ENCODE results near the gene HOXA11. TPM values are rescaled to one million over a fixed set of nuclear protein-coding genes. Genes with fewer than 3 reads are reported as not detected.

Gene HOXA11
- total and polyA plus RNA-seq, 2 of the 4 experiments (the other 2 are of a cell fraction): 0.05 TPM; not detected in 1

GRCh38 chr7:27133409-27134231, 51.4 kb downstream of the HOXA11 start:
- Histone ChIP-seq H4K8ac (ENCODE audit: low read depth in 2 of 2, low read length in 2 of 2) (peak overlapping the region; percentile 7 to 45; a peak in 3 of 4 replicates), H4K5ac (ENCODE audit: low read depth, low read length) (no peak overlapping the region), H3K9me3 (ENCODE audit: control insufficient read depth, insufficient read depth, low read length) (no peaks in the 10 kb centered on the region), H3K14ac (replicated peaks; ENCODE audit: low read depth, low read length) (peak overlapping the region; percentile 57; the same call in 1 of the 2 replicates), H3K4me1 (ENCODE audit: control insufficient read depth, insufficient read depth, low read length) (peaks cover 31% of the 10 kb centered on the region), H4K20me1 (ENCODE audit: insufficient read depth, low read length) (no peaks in the 10 kb centered on the region), H2AK9ac (replicated peaks; ENCODE audit: low read depth, low read length, poor library complexity) (no peak overlapping the region), H3K27me3 (ENCODE audit: control insufficient read depth, insufficient read depth, low read length) (no peaks in the 10 kb centered on the region), H4K91ac (ENCODE audit: insufficient read depth, low read depth, low read length) (peak overlapping the region; percentile 59), H3K79me1 (ENCODE audit: low read depth in 1 of 2, low read length in 2 of 2) (peaks cover 22 to 44% of the 10 kb centered on the region in 2 experiments), H2BK20ac (ENCODE audit: low read depth, low read length) (peak overlapping the region; percentile 37), H2BK120ac (ENCODE audit: low read depth, low read length) (peak overlapping the region; percentile 17), H3K4ac (ENCODE audit: low read depth, low read length) (peak overlapping the region; percentile 70), H3K56ac (ENCODE audit: extremely low read depth, insufficient read depth, low read length) (no peak overlapping the region), H3K4me3 (ENCODE audit: insufficient read depth, low read depth, low read length) (no peak overlapping the region), H3K27ac (ENCODE audit: insufficient read depth, low read length) (peak overlapping the region; percentile 49; the same call in 1 of the 2 replicates), H3K23ac (ENCODE audit: low read depth, low read length) (peak overlapping the region; percentile 85), H3K4me2 (ENCODE audit: low read depth, low read length) (peak overlapping the region; percentile 64), H2AK5ac (ENCODE audit: low read depth, low read length) (peak overlapping the region; percentile 52; the same call in 1 of the 2 replicates), H3K9ac (ENCODE audit: low read depth, low read length) (peak overlapping the region; percentile 61), H3K18ac (ENCODE audit: low read depth, low read length) (peak overlapping the region; percentile 49), H2BK15ac (ENCODE audit: low read depth, low read length) (0 out of 3 replicates have a peak overlapping the region, but pooled peaks have one; percentile 3), H3K9me1 (ENCODE audit: insufficient read depth, low read length) (peaks cover 10% of the 10 kb centered on the region), H2AFZ (replicated peaks; ENCODE audit: low read length, poor library complexity) (peak overlapping the region; percentile 9), H3K36me3 (ENCODE audit: control insufficient read depth, insufficient read depth, low read length) (peaks cover 2% of the 10 kb centered on the region; the same call in 1 of the 2 replicates), H2BK5ac (ENCODE audit: low read depth, low read length, poor library complexity, severe bottlenecking) (peak overlapping the region; percentile 28)
- ChIA-PET POLR2A (ENCODE audit: unreplicated experiment) (no interaction called here), CTCF (no interaction called here)
- intact Hi-C loops (cut with micrococcal nuclease): loop anchor here (5.0 kb wide), 1 partner anchor 101 kb away; no protein-coding TSS in a partner anchor
- WGBS, 2 experiments (ENCODE audit: extremely low coverage in 2 of 2, insufficient read length in 1 of 2): 8% methylated on average over 2 of the region's 18 CpGs; no CpG with 5 or more reads in 1 of the 2 experiments
- no TSS peak for BruUV-seq (replicated peaks)
- in situ Hi-C loops (cut with MboI; ENCODE audit: low sequenced_read_pairs): no loop called here
- dilution Hi-C loops (cut with HindIII; ENCODE audit: low sequenced_read_pairs, unreplicated experiment): no loop called here
- DNase-seq (no peak), ATAC-seq (ENCODE audit: low read depth) (no peak)
- TF ChIP-seq CHD1 (IDR thresholded peaks at IDR 0.05; ENCODE audit: low read depth, low read length) (no peak), NFE2L2 (IDR thresholded peaks at IDR 0.05; ENCODE audit: low read depth, low read length) (no peak), ELK1 (IDR thresholded peaks at IDR 0.05; ENCODE audit: borderline replicate concordance, low read depth, low read length) (no peak), RAD21 (IDR thresholded peaks at IDR 0.05; ENCODE audit: low read length) (no peak), MXI1 (IDR thresholded peaks at IDR 0.05; ENCODE audit: borderline replicate concordance, low read depth, low read length) (no peak), RFX5 (IDR thresholded peaks at IDR 0.05; ENCODE audit: low read depth, low read length) (no peak), MAZ (IDR thresholded peaks at IDR 0.05; ENCODE audit: borderline replicate concordance, low read depth, low read length) (no peak), FOS (IDR thresholded peaks at IDR 0.05; ENCODE audit: low read depth, low read length) (no peak), CTCF (conservative IDR thresholded peaks at IDR 0.05; ENCODE audit: low read depth, low read length) (no peak), CEBPB (IDR thresholded peaks at IDR 0.05; ENCODE audit: low read depth, low read length) (no peak), MAFK (IDR thresholded peaks at IDR 0.05; ENCODE audit: low read depth, low read length) (no peak), BHLHE40 (IDR thresholded peaks at IDR 0.05; ENCODE audit: low read depth, low read length) (no peak), POLR2A (IDR thresholded peaks at IDR 0.05; ENCODE audit: low read depth, low read length) (no peak), USF2 (IDR thresholded peaks at IDR 0.05; ENCODE audit: low read depth, low read length) (no peak)

Measured in IMR-90 (cell line).